Naive thymus-derived CD4-positive, alpha-beta T cell (primary cell): ENCODE data around the gene GHR. TPM values are rescaled to one million over a fixed set of nuclear protein-coding genes. Genes with fewer than 3 reads are reported as not detected.
"Not testable (repeated sequence)": the region's sequence is repeated elsewhere in the genome, so short reads cannot be mapped to it uniquely, and the experiment has no call there.

Source experiments
- ATAC-seq: fragments of 150-1000 bp; cut with Tn5 transposase; 2 replicates; pipeline ENCODE4 v1.10.0; 2021; ENCODE audit warnings: mild to moderate bottlenecking, moderate library complexity
- CTCF ChIA-PET: fragments of 350-600 bp; sonication (Branson Sonifier 250); formaldehyde crosslinking; loops from one replicate; lab custom pipeline; 2021; ENCODE audit warnings: antibody characterized with exemption; lab: Charles Lee
- POLR2A ChIA-PET: fragments of 350-600 bp; sonication (Branson Sonifier 250); formaldehyde crosslinking; loops from one replicate; lab custom pipeline; 2021; ENCODE audit warnings: antibody characterized with exemption, inconsistent platforms; lab: Charles Lee
- DNase-seq, 9 donors: peaks; one replicate each; pipeline versions ENCODE4 v3.0.0 to v3.0.0-alpha.2; 2020 to 2022; ENCODE audit warnings: mixed read lengths in 1 of 9
- H3K27ac ChIP-seq: one replicate; pipeline ENCODE4 v1.7.0; 2013; ENCODE audit warnings: mild to moderate bottlenecking, low read depth, low read length, moderate library complexity
- H3K27me3 ChIP-seq, 2 donors: one replicate each; pipeline ENCODE4 v1.7.0; 2013; ENCODE audit warnings: low read length in 2 of 2, mild to moderate bottlenecking in 2 of 2, moderate library complexity in 2 of 2; ENCODE audit not compliant: control insufficient read depth in 2 of 2, insufficient read depth in 2 of 2
- H3K36me3 ChIP-seq, 3 experiments: 1 replicate in 2 of 3; 2 replicates in 1 of 3; pipeline ENCODE4 v1.7.0; 2013; ENCODE audit warnings: low read length in 3 of 3, mild to moderate bottlenecking in 3 of 3, moderate library complexity in 1 of 3; ENCODE audit not compliant: insufficient read depth in 3 of 3, control insufficient read depth in 2 of 3
- H3K4me1 ChIP-seq, 2 donors: one replicate each; pipeline ENCODE4 v1.7.0; 2013; ENCODE audit warnings: low read length in 2 of 2, mild to moderate bottlenecking in 2 of 2, moderate library complexity in 1 of 2; ENCODE audit not compliant: control insufficient read depth in 2 of 2, insufficient read depth in 2 of 2
- H3K4me3 ChIP-seq: 2 replicates; pipeline ENCODE4 v1.7.0; 2013; ENCODE audit warnings: mild to moderate bottlenecking, low read length
- H3K9me3 ChIP-seq, 3 experiments: 1 replicate in 2 of 3; 2 replicates in 1 of 3; pipeline ENCODE4 v1.7.0; 2013; ENCODE audit warnings: low read length in 3 of 3; ENCODE audit not compliant: control insufficient read depth in 2 of 3
- H3K27ac Mint-ChIP-seq, 9 donors: one replicate each; pipeline ENCODE4 v1.8.0; 2020 to 2022; ENCODE audit warnings: mixed read lengths in 9 of 9, mild to moderate bottlenecking in 8 of 9, moderate library complexity in 5 of 9, inconsistent platforms in 2 of 9
- H3K27me3 Mint-ChIP-seq, 5 donors: one replicate each; pipeline ENCODE4 v1.8.0; 2021 to 2022; ENCODE audit warnings: mixed read lengths in 5 of 5, mild to moderate bottlenecking in 1 of 5
- H3K36me3 Mint-ChIP-seq, 5 donors: one replicate each; pipeline ENCODE4 v1.8.0; 2020 to 2022; ENCODE audit warnings: mixed read lengths in 5 of 5, mild to moderate bottlenecking in 3 of 5, inconsistent platforms in 1 of 5
- H3K4me1 Mint-ChIP-seq, 7 donors: one replicate each; pipeline ENCODE4 v1.8.0; 2020 to 2022; ENCODE audit warnings: mixed read lengths in 7 of 7, mild to moderate bottlenecking in 3 of 7, inconsistent platforms in 1 of 7
- H3K4me3 Mint-ChIP-seq, 10 donors: one replicate each; pipeline ENCODE4 v1.8.0; 2020 to 2022; ENCODE audit warnings: mild to moderate bottlenecking in 10 of 10, mixed read lengths in 10 of 10, moderate library complexity in 6 of 10, inconsistent platforms in 2 of 10
- H3K9me3 Mint-ChIP-seq, 11 donors: one replicate each; pipeline ENCODE4 v1.8.0; 2020 to 2022; ENCODE audit warnings: mixed read lengths in 11 of 11, mild to moderate bottlenecking in 4 of 11, inconsistent platforms in 1 of 11, moderate library complexity in 1 of 11
- intact Hi-C, 2 donors: fragments of 100-400 bp; cut with micrococcal nuclease; formaldehyde crosslinking; loops; one replicate each; pipeline ENCODE4 v1.15.1; 2023
- polyA plus RNA-seq, 2 donors: library from polyadenylated mRNA; unstranded; fragments of 300-500 nt; fragmentation: Illumina TruSeq; gene quantifications; one replicate each; pipeline ENCODE4 v1.2.3, GENCODE V29; 2021
- total RNA-seq, 6 experiments: library from RNA in 5 of 6; stranded (reverse) in 5 of 6; gene quantifications; 1 replicate in 5 of 6; 2 replicates in 1 of 6; pipeline ENCODE4 v1.2.3 and lab custom pipeline; 2021 to 2026

GHR gene
- total and polyA plus RNA-seq, 7 experiments from 2014 or later = not detected

GRCh38 chr5:42569325-42569724 lies 146.1 kb downstream of the GHR start:
- H3K9me3 ChIP-seq = no peaks in the 10 kb centered on the region
- H3K27ac Mint-ChIP-seq = no peak overlapping the region
- no peaks in the 10 kb centered on the region for H3K36me3 ChIP-seq
- ATAC-seq (no peak), DNase-seq (no peak)
- H3K9me3 Mint-ChIP-seq = no peaks in the 10 kb centered on the region
- no peaks in the 10 kb centered on the region for H3K36me3 Mint-ChIP-seq
- H3K27ac ChIP-seq = no peak overlapping the region
- peaks cover 0 to 38% (median 16%) of the 10 kb centered on the region in 5 donors for H3K27me3 Mint-ChIP-seq
- intact Hi-C loops = no loop called here
- H3K4me1 ChIP-seq = no peaks in the 10 kb centered on the region
- ChIA-PET CTCF (no interaction called here), POLR2A (no interaction called here)
- no peak overlapping the region for H3K4me3 ChIP-seq
- H3K4me3 Mint-ChIP-seq = no peak overlapping the region
- H3K4me1 Mint-ChIP-seq = no peaks in the 10 kb centered on the region
- H3K27me3 ChIP-seq = no peaks in the 10 kb centered on the region

DNA sequence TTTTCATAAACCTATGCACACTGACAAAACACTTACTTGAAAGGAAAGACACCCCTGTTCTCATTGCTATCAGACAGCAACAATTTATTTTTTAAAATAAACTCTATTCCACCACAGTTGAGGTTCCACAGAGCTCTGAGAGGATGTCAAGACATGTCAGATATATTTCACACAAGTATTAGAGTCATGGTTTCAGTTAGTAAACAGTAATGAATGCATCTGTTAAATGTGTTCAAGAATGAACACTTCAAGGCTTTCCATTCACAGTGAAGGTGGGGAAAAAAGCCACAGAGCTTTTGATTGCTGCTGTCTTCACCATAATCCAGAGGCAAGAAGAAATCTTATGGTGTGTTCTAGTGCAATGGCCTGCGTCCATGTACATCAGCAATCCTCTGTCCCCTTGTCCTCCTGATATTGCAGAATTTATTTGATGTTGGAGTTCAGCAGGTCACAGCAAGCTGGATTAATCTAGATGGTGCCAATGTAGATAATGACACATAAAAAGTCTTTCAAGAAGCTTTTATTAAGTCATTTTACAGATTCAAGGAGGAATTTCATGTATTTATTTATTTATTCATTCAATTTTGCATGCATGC lies 146.8 kb downstream of the GHR start:
- no peak for DNase-seq
- H3K27me3 Mint-ChIP-seq = peaks cover 2 to 44% (median 18%) of the 10 kb centered on the region in 5 donors
- Histone ChIP-seq H3K27ac (no peak overlapping the region), H3K4me3 (no peak overlapping the region), H3K9me3 (no peaks in the 10 kb centered on the region), H3K4me1 (no peaks in the 10 kb centered on the region), H3K27me3 (no peaks in the 10 kb centered on the region), H3K36me3 (no peaks in the 10 kb centered on the region)
- intact Hi-C loops = no loop called here
- ChIA-PET CTCF (no interaction called here), POLR2A (no interaction called here)
- H3K36me3 Mint-ChIP-seq = no peaks in the 10 kb centered on the region
- no peak for ATAC-seq
- H3K4me1 Mint-ChIP-seq = no peaks in the 10 kb centered on the region
- H3K27ac Mint-ChIP-seq = no peak overlapping the region
- H3K9me3 Mint-ChIP-seq = no peaks in the 10 kb centered on the region
- no peak overlapping the region for H3K4me3 Mint-ChIP-seq

GRCh38 chr5:42570966-42571960 lies 148.0 kb downstream of the GHR start:
- H3K27ac ChIP-seq = no peak overlapping the region
- no peaks in the 10 kb centered on the region for H3K27me3 ChIP-seq
- H3K36me3 ChIP-seq = no peaks in the 10 kb centered on the region
- no peaks in the 10 kb centered on the region for H3K9me3 Mint-ChIP-seq
- H3K4me3 ChIP-seq = no peak overlapping the region
- POLR2A ChIA-PET = no interaction called here
- H3K9me3 ChIP-seq = no peaks in the 10 kb centered on the region
- ATAC-seq = no peak
- H3K4me1 Mint-ChIP-seq = no peaks in the 10 kb centered on the region
- intact Hi-C loops = no loop called here
- no peaks in the 10 kb centered on the region for H3K4me1 ChIP-seq
- no peaks in the 10 kb centered on the region for H3K36me3 Mint-ChIP-seq
- CTCF ChIA-PET = no interaction called here
- H3K27ac Mint-ChIP-seq = no peak overlapping the region
- DNase-seq = no peak
- H3K4me3 Mint-ChIP-seq = no peak overlapping the region
- peaks cover 5 to 40% (median 22%) of the 10 kb centered on the region in 5 donors for H3K27me3 Mint-ChIP-seq

- CTCF ChIA-PET = no interaction called here
- Histone ChIP-seq H3K27me3 (no peaks in the 10 kb centered on the region), H3K4me3 (no peak overlapping the region), H3K36me3 (no peaks in the 10 kb centered on the region), H3K4me1 (no peaks in the 10 kb centered on the region), H3K27ac (no peak overlapping the region), H3K9me3 (no peaks in the 10 kb centered on the region)
- Mint-ChIP-seq H3K4me1 (no peaks in the 10 kb centered on the region), H3K9me3 (no peaks in the 10 kb centered on the region), H3K27ac (no peak overlapping the region), H3K36me3 (no peaks in the 10 kb centered on the region), H3K27me3 (peaks cover 11 to 37% (median 27%) of the 10 kb centered on the region in 5 donors), H3K4me3 (no peak overlapping the region)
- DNase-seq (no peak), ATAC-seq (no peak)
- POLR2A ChIA-PET = no interaction called here
- intact Hi-C loops = no loop called here
Observed at GRCh38 chr5:42572313-42572712, 149.1 kb downstream of the GHR start.

- H3K9me3 ChIP-seq = no peaks in the 10 kb centered on the region
- intact Hi-C loops = no loop called here
- H3K36me3 Mint-ChIP-seq = no peaks in the 10 kb centered on the region
- H3K27me3 Mint-ChIP-seq = peaks cover 11 to 34% (median 31%) of the 10 kb centered on the region in 5 donors
- ATAC-seq (no peak), DNase-seq (no peak)
- no peak overlapping the region for H3K27ac ChIP-seq
- no peaks in the 10 kb centered on the region for H3K36me3 ChIP-seq
- H3K9me3 Mint-ChIP-seq = no peaks in the 10 kb centered on the region
- no peak overlapping the region for H3K27ac Mint-ChIP-seq
- no peak overlapping the region for H3K4me3 Mint-ChIP-seq
- H3K4me1 ChIP-seq = no peaks in the 10 kb centered on the region
- POLR2A ChIA-PET = no interaction called here
- H3K4me1 Mint-ChIP-seq = no peaks in the 10 kb centered on the region
- no peaks in the 10 kb centered on the region for H3K27me3 ChIP-seq
- CTCF ChIA-PET = no interaction called here
- H3K4me3 ChIP-seq = no peak overlapping the region
Observed at GRCh38 chr5:42573386-42573785, 150.1 kb downstream of the GHR start.

DNA sequence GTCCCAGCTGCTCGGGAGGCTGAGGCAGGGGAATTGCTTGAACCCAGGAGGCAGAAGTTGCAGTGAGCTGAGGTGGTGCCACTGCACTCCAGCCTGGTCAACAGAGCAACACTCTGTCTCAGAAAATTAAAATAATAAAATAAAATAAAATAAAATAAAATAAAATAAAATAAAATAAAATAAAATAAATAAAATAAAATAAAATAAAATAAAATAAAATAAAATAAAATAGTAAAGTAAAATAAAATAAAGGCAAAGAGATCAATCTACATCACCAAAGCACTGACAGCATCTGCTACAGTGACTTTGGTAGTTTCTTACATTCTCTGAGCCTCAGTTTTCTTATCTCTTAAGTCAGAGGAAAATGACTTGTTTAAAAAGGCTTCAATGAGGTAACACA lies 152.7 kb downstream of the GHR start:
- H3K27ac ChIP-seq, H3K36me3 ChIP-seq, CTCF ChIA-PET, H3K9me3 ChIP-seq, H3K4me3 ChIP-seq, intact Hi-C loops, POLR2A ChIA-PET, ATAC-seq, H3K4me1 Mint-ChIP-seq, H3K4me1 ChIP-seq, DNase-seq, H3K36me3 Mint-ChIP-seq, H3K9me3 Mint-ChIP-seq, H3K4me3 Mint-ChIP-seq, H3K27ac Mint-ChIP-seq, H3K27me3 ChIP-seq: not testable (repeated sequence)
- H3K27me3 Mint-ChIP-seq = peaks cover 11 to 40% (median 31%) of the 10 kb centered on the region in 5 donors
